GM12891 (cell line): Measurements from ENCODE around the gene PADI1.

Source experiments
- SPI1 ChIP-seq: IDR thresholded peaks from 2 replicates; pipeline ENCODE4 v1.6.1; 2011; ENCODE audit warnings: low read depth, low read length, control low read depth
- TAF1 ChIP-seq: IDR thresholded peaks from 2 replicates; pipeline ENCODE4 v1.6.1; 2011; ENCODE audit warnings: low read depth, low read length, control low read depth

GRCh38 chr1:17155257-17155920 lies 49.5 kb upstream of the PADI1 start:
- TF ChIP-seq SPI1 (no peak), TAF1 (no peak)
